Bronchial epithelial cell (primary cell): ENCODE results near the gene EFTUD2. TPM values are rescaled to one million over a fixed set of nuclear protein-coding genes. Genes with fewer than 3 reads are reported as not detected.

Source experiments
- DNase-seq: peaks from one replicate; pipeline ENCODE4 v3.0.0-alpha.2; 2010; ENCODE audit warnings: low read depth
- FAIRE-seq: peaks from 2 replicates; lab custom pipeline; 2011; peaks lifted over from hg19 to GRCh38; lab: Jason Lieb, UNC
- H3K27me3 ChIP-seq: 2 replicates; pipeline ENCODE4 v1.5.1; 2011; ENCODE audit warnings: low read length; ENCODE audit not compliant: control insufficient read depth, insufficient read depth
- H3K36me3 ChIP-seq: 2 replicates; pipeline ENCODE4 v1.5.1; 2011; ENCODE audit warnings: low read length; ENCODE audit not compliant: control insufficient read depth, insufficient read depth
- H3K4me3 ChIP-seq: 2 replicates; pipeline ENCODE4 v1.5.1; 2011; ENCODE audit warnings: mild to moderate bottlenecking, low read depth, low read length, control low read depth
- total RNA-seq: library from RNA; depleted of rRNA; stranded (reverse); fragments of >200 nt; gene quantifications from 2 replicates; pipeline ENCODE4 v1.2.1, GENCODE V29; 2014
- TF ChIP-seq, protein P1 (sequence below): IDR thresholded peaks from 2 replicates; pipeline ENCODE4 v1.5.1; 2011; ENCODE audit warnings: mild to moderate bottlenecking, moderate library complexity, low read length, control low read depth, inconsistent platforms; ENCODE audit not compliant: insufficient read depth, severe bottlenecking

Gene EFTUD2
- total RNA-seq, 1 donor from 2014 or later = 91.4 TPM

DNA sequence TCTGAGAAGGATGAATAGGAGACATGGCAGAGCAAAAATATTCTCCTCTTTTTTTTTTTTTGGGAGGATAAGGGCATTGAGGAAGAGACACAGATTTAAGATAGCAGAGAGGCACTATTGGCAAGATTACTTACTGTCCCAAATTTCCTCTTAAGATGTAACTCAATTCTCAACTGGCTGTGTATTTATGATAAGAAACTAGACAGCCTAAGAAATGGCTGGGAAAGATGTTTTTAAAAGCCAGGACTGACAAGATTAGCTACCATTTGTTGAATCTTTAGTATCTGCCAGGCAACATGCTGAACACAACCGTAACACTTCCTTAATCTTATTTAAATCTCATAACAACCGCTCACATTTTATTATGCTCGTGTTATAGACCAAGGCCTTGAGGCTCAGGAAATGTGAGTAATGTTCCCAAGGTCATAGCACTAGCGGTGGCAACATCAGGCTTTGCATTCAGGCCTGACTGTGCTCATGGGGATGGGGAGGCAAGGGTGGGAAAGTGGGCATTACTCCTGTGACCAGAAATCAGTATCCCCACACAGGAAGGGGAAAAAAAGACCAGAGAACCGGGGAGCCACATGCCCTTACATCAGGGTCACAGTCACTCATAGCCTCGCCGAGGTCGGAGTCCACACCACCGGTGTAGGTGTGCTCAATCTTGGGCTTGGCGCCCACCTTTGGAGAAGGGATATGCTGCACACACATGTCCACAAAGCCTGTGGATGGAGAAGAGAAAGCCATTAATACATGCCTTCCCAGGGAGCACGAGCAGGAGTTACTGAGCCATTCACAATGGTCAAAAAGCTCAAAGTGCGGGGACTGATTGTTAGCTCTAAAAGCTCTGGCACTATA lies 36.0 kb downstream of the EFTUD2 start:
- DNase-seq = no peak
- Histone ChIP-seq H3K4me3 (no peak overlapping the region), H3K36me3 (peaks cover 31% of the 10 kb centered on the region), H3K27me3 (no peaks in the 10 kb centered on the region)
- TF ChIP-seq, protein P1, sequence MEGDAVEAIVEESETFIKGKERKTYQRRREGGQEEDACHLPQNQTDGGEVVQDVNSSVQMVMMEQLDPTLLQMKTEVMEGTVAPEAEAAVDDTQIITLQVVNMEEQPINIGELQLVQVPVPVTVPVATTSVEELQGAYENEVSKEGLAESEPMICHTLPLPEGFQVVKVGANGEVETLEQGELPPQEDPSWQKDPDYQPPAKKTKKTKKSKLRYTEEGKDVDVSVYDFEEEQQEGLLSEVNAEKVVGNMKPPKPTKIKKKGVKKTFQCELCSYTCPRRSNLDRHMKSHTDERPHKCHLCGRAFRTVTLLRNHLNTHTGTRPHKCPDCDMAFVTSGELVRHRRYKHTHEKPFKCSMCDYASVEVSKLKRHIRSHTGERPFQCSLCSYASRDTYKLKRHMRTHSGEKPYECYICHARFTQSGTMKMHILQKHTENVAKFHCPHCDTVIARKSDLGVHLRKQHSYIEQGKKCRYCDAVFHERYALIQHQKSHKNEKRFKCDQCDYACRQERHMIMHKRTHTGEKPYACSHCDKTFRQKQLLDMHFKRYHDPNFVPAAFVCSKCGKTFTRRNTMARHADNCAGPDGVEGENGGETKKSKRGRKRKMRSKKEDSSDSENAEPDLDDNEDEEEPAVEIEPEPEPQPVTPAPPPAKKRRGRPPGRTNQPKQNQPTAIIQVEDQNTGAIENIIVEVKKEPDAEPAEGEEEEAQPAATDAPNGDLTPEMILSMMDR = no peak
- no peak for FAIRE-seq

DNA sequence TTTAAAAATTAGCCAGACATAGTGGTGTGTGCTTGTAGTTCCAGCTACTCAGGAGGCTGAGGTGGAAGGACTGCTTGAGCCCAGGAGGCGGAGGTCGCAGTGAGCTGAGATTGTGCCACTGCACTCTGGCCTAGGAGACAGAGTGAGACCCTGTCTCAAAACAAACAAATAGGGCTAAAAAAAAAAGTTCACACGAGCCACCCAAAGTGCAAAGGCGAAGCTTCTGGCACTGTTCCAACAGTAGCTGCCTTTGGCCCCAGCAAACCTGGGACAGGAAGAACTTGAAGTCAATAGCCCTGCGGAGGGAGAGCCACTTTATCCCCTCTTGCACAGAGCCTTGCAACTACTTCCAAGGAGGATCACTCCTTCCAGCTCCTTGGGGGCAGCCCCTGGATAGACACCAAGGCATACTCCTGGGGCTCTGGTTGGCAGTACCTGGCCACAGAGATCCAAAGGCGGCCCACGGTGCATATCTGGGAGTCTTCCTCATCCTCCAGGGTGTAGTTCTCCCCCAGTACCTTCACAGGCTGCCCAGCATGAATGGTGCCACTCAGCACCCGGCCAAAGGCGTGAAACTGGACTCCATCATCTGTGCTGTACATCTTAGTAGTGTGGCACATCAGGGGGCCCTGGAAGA lies 36.8 kb downstream of the EFTUD2 start:
- TF ChIP-seq, protein P1 = no peak
- H3K36me3 ChIP-seq = peaks cover 35% of the 10 kb centered on the region
- no peak for FAIRE-seq

DNA sequence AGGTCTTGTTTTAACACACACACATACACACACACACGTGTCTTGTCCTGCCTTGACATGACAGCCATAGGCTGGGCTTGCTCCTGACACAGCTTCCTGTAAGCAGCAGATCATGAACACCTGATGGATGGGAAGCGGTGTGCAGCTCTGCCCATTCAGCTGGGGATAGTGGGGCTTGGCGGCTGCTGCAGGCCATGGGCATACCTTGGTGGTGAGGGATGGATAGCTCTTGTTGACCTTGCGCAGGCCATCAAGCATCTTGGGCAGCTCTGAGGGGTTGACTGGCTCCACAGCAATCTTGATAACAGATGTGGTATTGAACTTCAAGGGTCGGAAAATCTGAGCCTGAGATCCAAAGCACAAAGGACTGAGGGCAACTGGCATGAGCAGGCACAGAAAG lies 39.5 kb downstream of the EFTUD2 start:
- Histone ChIP-seq H3K27me3 (no peaks in the 10 kb centered on the region), H3K4me3 (no peak overlapping the region), H3K36me3 (peaks cover 47% of the 10 kb centered on the region)
- no peak for FAIRE-seq
- TF ChIP-seq, protein P1 = no peak
- no peak for DNase-seq

More for the DNA sequence above, 36.8 kb downstream of the EFTUD2 start:
- no peaks in the 10 kb centered on the region for H3K27me3 ChIP-seq
- no peak for DNase-seq
- H3K4me3 ChIP-seq = no peak overlapping the region

DNA sequence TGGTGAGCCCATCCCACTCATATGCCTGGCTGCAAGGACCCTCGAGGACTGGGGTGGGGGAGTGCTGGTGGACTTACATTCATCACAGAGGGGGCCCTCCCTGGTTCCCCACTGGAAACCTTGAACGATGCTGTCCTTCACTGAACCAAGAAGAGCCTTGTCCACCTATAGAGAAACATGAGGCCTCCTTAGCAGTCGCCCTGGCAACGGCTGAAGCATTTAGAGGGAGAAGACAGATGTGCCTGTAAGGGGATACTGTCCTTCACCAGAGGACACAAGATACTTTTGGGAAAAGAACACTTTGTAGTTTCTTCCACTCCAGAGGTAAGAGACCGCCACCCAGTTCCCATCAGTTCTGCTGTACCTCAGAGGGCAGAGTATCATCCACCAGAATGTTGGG lies 45.1 kb downstream of the EFTUD2 start:
- Histone ChIP-seq H3K36me3 (peaks cover 45% of the 10 kb centered on the region), H3K4me3 (no peak overlapping the region), H3K27me3 (no peaks in the 10 kb centered on the region)
- FAIRE-seq (no peak), DNase-seq (no peak)
- TF ChIP-seq, protein P1 = no peak

DNA sequence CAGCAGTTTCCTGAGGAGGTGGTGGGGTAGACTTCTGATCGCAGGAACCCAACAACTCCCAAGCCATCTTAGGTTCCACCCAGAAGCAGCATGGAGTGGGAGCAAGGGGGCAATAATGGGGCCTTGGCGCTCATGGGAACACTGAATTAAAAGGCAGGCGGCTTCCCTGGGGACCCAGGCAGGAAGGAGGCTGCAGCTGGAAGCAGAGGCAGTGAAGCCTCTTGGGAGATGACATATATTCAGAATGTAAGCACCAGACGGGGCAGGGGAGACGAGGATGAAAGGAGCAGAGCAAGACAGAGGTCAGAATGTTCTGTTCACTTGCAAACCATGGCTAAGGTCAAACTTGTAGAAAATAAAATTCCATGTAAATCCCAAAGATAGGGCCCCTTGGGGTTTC lies 48.6 kb downstream of the EFTUD2 start:
- H3K27me3 ChIP-seq = no peaks in the 10 kb centered on the region
- FAIRE-seq (no peak), DNase-seq (no peak)
- H3K36me3 ChIP-seq = peaks cover 25% of the 10 kb centered on the region
- no peak overlapping the region for H3K4me3 ChIP-seq
- TF ChIP-seq, protein P1 = no peak
